Measurements from ENCODE around the gene ATG16L1. TPM values are rescaled to one million over a fixed set of nuclear protein-coding genes. Genes with fewer than 3 reads are reported as not detected.

Gene ATG16L1
- total and polyA plus RNA-seq, 10 of the 15 experiments (the other 5 are each of a cell fraction or from before 2014, with no cell fraction given) = 5.2 to 26.6 (median 15.6) TPM

- ATAC-seq (no peak), FAIRE-seq (no peak), DNase-seq (ENCODE audit: low read depth, low spot score) (no peak)
- Histone ChIP-seq H3K4me3 (no peak overlapping the region), H3K27me3 (replicated peaks in 1 of 2; ENCODE audit: control insufficient read depth in 2 of 2, insufficient read depth in 2 of 2, low read length in 1 of 2) (no peaks in the 10 kb centered on the region), H3K4me1 (ENCODE audit: control insufficient read depth, insufficient read depth, low read length) (0 out of 2 replicates have a peak, but pooled peaks cover 5% of the 10 kb centered on the region), H4K20me1 (ENCODE audit: control insufficient read depth, insufficient read depth) (no peaks in the 10 kb centered on the region), H3K9ac (ENCODE audit: control insufficient read depth, insufficient read depth, low read length) (no peak overlapping the region), H3K4me2 (ENCODE audit: control insufficient read depth, insufficient read depth) (no peak overlapping the region), H3K27ac (ENCODE audit: control insufficient read depth, insufficient read depth) (no peak overlapping the region), H3K9me3 (replicated peaks; ENCODE audit: control insufficient read depth, insufficient read depth, low read length) (no peaks in the 10 kb centered on the region), H3K36me3 (ENCODE audit: control insufficient read depth in 2 of 2, insufficient read depth in 2 of 2, low read length in 1 of 2) (no peaks in the 10 kb centered on the region), H2AFZ (ENCODE audit: control insufficient read depth, low read depth, low read length) (no peak overlapping the region), H3K79me2 (ENCODE audit: control insufficient read depth, insufficient read depth, low read length) (no peaks in the 10 kb centered on the region)
- ChIA-PET POLR2A (no interaction called here), SMC1A (ENCODE audit: uncharacterized antibody, unreplicated experiment) (interaction anchor here (0.6 kb wide), 1 partner anchor 578 kb away, joined by 3 read pairs; no protein-coding TSS in a partner anchor), RAD21 (ENCODE audit: unreplicated experiment) (interaction anchor here (0.7 kb wide), 1 partner anchor 104 kb away, joined by 3 read pairs; no protein-coding TSS in a partner anchor), CTCF (no interaction called here)
- WGBS (ENCODE audit: insufficient coverage, insufficient replicate concordance, low lambda C conversion rate, missing lambda C conversion rate) = 65% methylated on average over 10 of the region's 10 CpGs
- TF ChIP-seq SUPT20H (IDR thresholded peaks at IDR 0.05; ENCODE audit: borderline replicate concordance, control insufficient read depth, low read depth, low read length) (no peak), ZNF207 (IDR thresholded peaks at IDR 0.05; ENCODE audit: borderline replicate concordance) (no peak), SUZ12 (IDR thresholded peaks at IDR 0.05; ENCODE audit: unreplicated experiment) (no peak), RAD21 (IDR thresholded peaks at IDR 0.05; ENCODE audit: insufficient read depth, low read depth, low read length) (no peak), MEF2B (IDR thresholded peaks at IDR 0.05; ENCODE audit: partially characterized antibody, poor library complexity, severe bottlenecking) (no peak), IKZF2 (IDR thresholded peaks at IDR 0.05) (no peak), ZNF622 (IDR thresholded peaks at IDR 0.05) (no peak), IRF3 (IDR thresholded peaks at IDR 0.05) (no peak), RUNX3 (IDR thresholded peaks at IDR 0.05; ENCODE audit: low read length) (no peak), MEF2A (IDR thresholded peaks at IDR 0.05; ENCODE audit: insufficient read depth, low read depth, low read length) (no peak), FOXM1 (IDR thresholded peaks at IDR 0.05; ENCODE audit: low read depth, low read length) (no peak), SP1 (IDR thresholded peaks at IDR 0.05; ENCODE audit: low read depth, low read length) (no peak), MXI1 (IDR thresholded peaks at IDR 0.05; ENCODE audit: low read depth, low read length) (no peak)
- intact Hi-C loops (cut with micrococcal nuclease; ENCODE audit: unreplicated experiment) (no loop called here), in situ Hi-C loops (cut with MboI) (no loop called here)
- no TSS peak for BruUV-seq (replicated peaks)
These were observed 74.3 kb downstream of the ATG16L1 start for GRCh38 chr2:233325814-233326213.
